SK-N-MC (cell line): ENCODE measurements around the gene ACOXL.

Source experiments
- EZH2 ChIP-seq: fragments of 200-600 bp; sonication (generic); IDR thresholded peaks from one replicate; pipeline ENCODE4 v1.6.1; 2017; ENCODE audit warnings: antibody characterized with exemption
- POLR2AphosphoS5 ChIP-seq: IDR thresholded peaks from 2 replicates; pipeline ENCODE4 v1.6.1; 2012; ENCODE audit warnings: mild to moderate bottlenecking, low read depth, low read length, borderline replicate concordance

DNA sequence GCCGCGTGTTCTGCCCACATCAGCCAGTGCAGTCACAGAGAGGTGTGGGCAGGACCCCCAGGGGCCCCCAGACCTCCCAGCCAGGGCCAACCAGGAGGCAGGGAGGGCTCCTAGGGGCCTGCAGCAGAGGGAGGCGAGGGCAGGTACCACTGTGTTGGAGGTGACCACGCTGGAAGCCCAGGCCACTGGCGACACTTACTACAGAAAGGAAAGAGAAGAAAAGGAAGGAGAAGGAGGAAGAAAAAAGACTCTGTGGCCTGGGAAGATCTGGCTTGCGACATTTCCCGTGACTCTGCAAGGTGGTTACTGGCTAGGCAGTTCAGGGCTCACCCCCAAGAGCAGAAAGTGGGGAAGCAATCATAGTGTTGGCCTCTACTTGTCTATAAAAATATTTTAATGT is 290.3 kb downstream of the ACOXL start:
- TF ChIP-seq EZH2 = no peak
- no peak for TF ChIP-seq POLR2AphosphoS5
